IMR-90 (cell line): ENCODE measurements around the gene PAX9. TPM values are rescaled to one million over a fixed set of nuclear protein-coding genes. Genes with fewer than 3 reads are reported as not detected.

ENCODE experiments used
- ATAC-seq: fragments of 200-7000 bp; cut with Tn5 transposase; 2 replicates; pipeline ENCODE4 v1.9.1; 2020; ENCODE audit warnings: low read depth, mild to moderate bottlenecking, moderate library complexity
- BruUV-seq: library from RNA; stranded (reverse); fragments of 400-500 nt; replicated peaks from 2 replicates; lab custom pipeline; 2021; lab: Mats Ljungman, UMichigan
- CTCF ChIA-PET: fragments of 300-600 bp; formaldehyde crosslinking; extraction: SDS; loops from one replicate; lab custom pipeline; 2021; ENCODE audit warnings: antibody characterized with exemption; lab: Yijun Ruan, JAX
- POLR2A ChIA-PET: fragments of 300-600 bp; sonication (Branson Sonifier 250); formaldehyde crosslinking; loops from one replicate; lab custom pipeline; 2022; ENCODE audit warnings: antibody characterized with exemption; ENCODE audit not compliant: unreplicated experiment; lab: Charles Lee
- DNase-seq: peaks from one replicate; pipeline ENCODE4 v3.0.0; 2013
- H2AFZ ChIP-seq: replicated peaks from 2 replicates; pipeline ENCODE3; 2013; ENCODE audit warnings: low read length, mild to moderate bottlenecking; ENCODE audit not compliant: poor library complexity
- H2AK5ac ChIP-seq: 2 replicates; pipeline ENCODE4 v1.6.1; 2013; ENCODE audit warnings: low read depth, low read length, inconsistent platforms
- H2AK9ac ChIP-seq: replicated peaks from 2 replicates; pipeline ENCODE3; 2013; ENCODE audit warnings: mild to moderate bottlenecking, low read depth, low read length, moderate library complexity; ENCODE audit not compliant: poor library complexity
- H2BK120ac ChIP-seq: 2 replicates; pipeline ENCODE4 v1.6.1; 2013; ENCODE audit warnings: low read depth, low read length, inconsistent platforms
- H2BK15ac ChIP-seq: 3 replicates; pipeline ENCODE4 v1.6.1; 2013; ENCODE audit warnings: low read depth, low read length, inconsistent platforms
- H2BK20ac ChIP-seq: 2 replicates; pipeline ENCODE4 v1.6.1; 2013; ENCODE audit warnings: low read depth, mild to moderate bottlenecking, inconsistent platforms, low read length, moderate library complexity
- H2BK5ac ChIP-seq: 2 replicates; pipeline ENCODE4 v1.6.1; 2013; ENCODE audit warnings: mild to moderate bottlenecking, low read depth, low read length, inconsistent platforms; ENCODE audit not compliant: poor library complexity, severe bottlenecking
- H3K14ac ChIP-seq: replicated peaks from 2 replicates; pipeline ENCODE4 v1.6.1; 2013; ENCODE audit warnings: low read depth, low read length, inconsistent platforms
- H3K18ac ChIP-seq: 2 replicates; pipeline ENCODE4 v1.6.1; 2013; ENCODE audit warnings: low read depth, low read length, control low read depth
- H3K23ac ChIP-seq: 2 replicates; pipeline ENCODE4 v1.6.1; 2013; ENCODE audit warnings: low read depth, low read length, inconsistent platforms
- H3K27ac ChIP-seq: 2 replicates; pipeline ENCODE4 v1.5.1; 2013; ENCODE audit warnings: mild to moderate bottlenecking, control low read depth, low read length; ENCODE audit not compliant: insufficient read depth
- H3K27me3 ChIP-seq: 2 replicates; pipeline ENCODE4 v1.6.1; 2013; ENCODE audit warnings: low read length; ENCODE audit not compliant: control insufficient read depth, insufficient read depth
- H3K36me3 ChIP-seq: 2 replicates; pipeline ENCODE4 v1.6.1; 2013; ENCODE audit warnings: low read length, mixed read lengths; ENCODE audit not compliant: control insufficient read depth, insufficient read depth
- H3K4ac ChIP-seq: 2 replicates; pipeline ENCODE4 v1.6.1; 2013; ENCODE audit warnings: low read depth, low read length, inconsistent platforms
- H3K4me1 ChIP-seq: 2 replicates; pipeline ENCODE4 v1.6.1; 2013; ENCODE audit warnings: low read length, mixed read lengths; ENCODE audit not compliant: control insufficient read depth, insufficient read depth
- H3K4me2 ChIP-seq: 2 replicates; pipeline ENCODE4 v1.6.1; 2013; ENCODE audit warnings: low read depth, mild to moderate bottlenecking, control low read depth, low read length, moderate library complexity
- H3K4me3 ChIP-seq: 2 replicates; pipeline ENCODE4 v1.5.1; 2013; ENCODE audit warnings: low read depth, mild to moderate bottlenecking, control low read depth, low read length, moderate library complexity; ENCODE audit not compliant: insufficient read depth
- H3K56ac ChIP-seq: 2 replicates; pipeline ENCODE4 v1.6.1; 2013; ENCODE audit warnings: low read length, inconsistent platforms; ENCODE audit not compliant: insufficient read depth; ENCODE audit errors: extremely low read depth
- H3K79me1 ChIP-seq, 2 experiments: 2 replicates each; pipeline ENCODE4 v1.6.1; 2013; ENCODE audit warnings: low read length in 2 of 2, inconsistent platforms in 1 of 2, low read depth in 1 of 2
- H3K9ac ChIP-seq: 2 replicates; pipeline ENCODE4 v1.6.1; 2013; ENCODE audit warnings: low read depth, low read length, control low read depth
- H3K9me1 ChIP-seq: 2 replicates; pipeline ENCODE4 v1.6.1; 2013; ENCODE audit warnings: low read length, inconsistent platforms; ENCODE audit not compliant: insufficient read depth
- H3K9me3 ChIP-seq: 2 replicates; pipeline ENCODE4 v1.6.1; 2013; ENCODE audit warnings: low read length; ENCODE audit not compliant: control insufficient read depth, insufficient read depth
- H4K20me1 ChIP-seq: 2 replicates; pipeline ENCODE4 v1.6.1; 2013; ENCODE audit warnings: low read length, inconsistent platforms; ENCODE audit not compliant: insufficient read depth
- H4K5ac ChIP-seq: 2 replicates; pipeline ENCODE4 v1.6.1; 2013; ENCODE audit warnings: mild to moderate bottlenecking, low read depth, low read length, control low read depth
- H4K8ac ChIP-seq, 2 experiments: 2 replicates each; pipeline ENCODE4 v1.6.1; 2013; ENCODE audit warnings: low read depth in 2 of 2, low read length in 2 of 2, control low read depth in 1 of 2, inconsistent platforms in 1 of 2
- H4K91ac ChIP-seq: 2 replicates; pipeline ENCODE4 v1.6.1; 2013; ENCODE audit warnings: low read depth, low read length, inconsistent platforms; ENCODE audit not compliant: insufficient read depth
- CEBPB ChIP-seq: IDR thresholded peaks from 2 replicates; pipeline ENCODE4 v1.6.1; 2012; ENCODE audit warnings: low read depth, low read length, improper control_type of control experiment
- CHD1 ChIP-seq: IDR thresholded peaks from 2 replicates; pipeline ENCODE4 v1.6.1; 2012; ENCODE audit warnings: low read depth, low read length, improper control_type of control experiment
- ELK1 ChIP-seq: fragments of 150-350 bp; IDR thresholded peaks from 2 replicates; pipeline ENCODE4 v1.6.1; 2016; ENCODE audit warnings: low read depth, mild to moderate bottlenecking, low read length, moderate library complexity, borderline replicate concordance
- FOS ChIP-seq: fragments of 150-350 bp; IDR thresholded peaks from 2 replicates; pipeline ENCODE4 v1.6.1; 2016; ENCODE audit warnings: low read depth, low read length
- MAFK ChIP-seq: IDR thresholded peaks from 2 replicates; pipeline ENCODE4 v1.6.1; 2012; ENCODE audit warnings: low read depth, low read length, improper control_type of control experiment
- MXI1 ChIP-seq: IDR thresholded peaks from 2 replicates; pipeline ENCODE4 v1.6.1; 2012; ENCODE audit warnings: low read depth, mild to moderate bottlenecking, low read length, moderate library complexity, borderline replicate concordance
- NFE2L2 ChIP-seq: fragments of 150-350 bp; IDR thresholded peaks from 2 replicates; pipeline ENCODE4 v1.6.1; 2016; ENCODE audit warnings: low read depth, mild to moderate bottlenecking, low read length
- RCOR1 ChIP-seq: IDR thresholded peaks from 2 replicates; pipeline ENCODE4 v1.6.1; 2012; ENCODE audit warnings: mild to moderate bottlenecking, low read length, improper control_type of control experiment; ENCODE audit not compliant: insufficient replicate concordance
- RFX5 ChIP-seq: IDR thresholded peaks from 2 replicates; pipeline ENCODE4 v1.8.0; 2012; ENCODE audit warnings: low read depth, mild to moderate bottlenecking, low read length, moderate library complexity
- SMC3 ChIP-seq: fragments of 150-350 bp; IDR thresholded peaks from 2 replicates; pipeline ENCODE4 v1.6.1; 2016; ENCODE audit warnings: low read depth, mild to moderate bottlenecking, antibody characterized with exemption, low read length, moderate library complexity
- WGBS, 2 experiments: methylation state at CpG; one replicate each; pipeline versions ENCODE4 v1.1.5 to v1.1.7; 2013; ENCODE audit warnings: missing lambda C conversion rate in 2 of 2; ENCODE audit not compliant: insufficient read length in 1 of 2; ENCODE audit errors: extremely low coverage in 2 of 2; 5-methylcytosine and 5-hydroxymethylcytosine counted together
- dilution Hi-C: fragments of 300-500 bp; cut with HindIII; formaldehyde crosslinking; loops from one replicate; pipeline ENCODE4 v1.14.3; 2018; ENCODE audit warnings: low sequenced_read_pairs; ENCODE audit not compliant: unreplicated experiment
- in situ Hi-C: fragments of 300-500 bp; cut with MboI; formaldehyde crosslinking; loops from 3 replicates; pipeline ENCODE4 v1.14.3; 2019; ENCODE audit warnings: low sequenced_read_pairs, inconsistent platforms, mixed read lengths
- intact Hi-C: fragments of 100-400 bp; cut with micrococcal nuclease; formaldehyde crosslinking; loops from 2 replicates; pipeline ENCODE4 v1.10.0; 2022
- polyA plus RNA-seq, 3 experiments: library from polyadenylated mRNA; depleted of rRNA; stranded (reverse); fragments of >200 nt; gene quantifications; 2 replicates each; pipeline ENCODE4 v1.2.3, GENCODE V29; 2012; ENCODE audit warnings: low replicate concordance in 1 of 3
- total RNA-seq: library from RNA; depleted of rRNA; stranded (reverse); fragments of >200 nt; gene quantifications from 2 replicates; pipeline ENCODE4 v1.2.3, GENCODE V29; 2012
- TF ChIP-seq, protein P1 (sequence below): fragments of 150-350 bp; IDR thresholded peaks from 2 replicates; pipeline ENCODE4 v1.6.1; 2017; ENCODE audit warnings: mild to moderate bottlenecking, antibody characterized with exemption, low read length, low read depth

Gene PAX9
- total and polyA plus RNA-seq, 2 of the 4 experiments (the other 2 are of a cell fraction) = not detected

GRCh38 chr14:36660736-36661505 is 739 bp upstream of the PAX9 start:
- in situ Hi-C loops = no loop called here
- H3K4ac ChIP-seq = no peak overlapping the region
- H3K9ac ChIP-seq = no peak overlapping the region
- intact Hi-C loops = no loop called here
- H2BK120ac ChIP-seq = no peak overlapping the region
- no TSS peak for BruUV-seq
- DNase-seq (no peak), ATAC-seq (no peak)
- ChIA-PET CTCF (no interaction called here), POLR2A (no interaction called here)
- 2% methylated on average over 16 of the region's 35 CpGs; no CpG with 5 or more reads in 1 of the 2 experiments for WGBS, 2 experiments
- H3K4me1 ChIP-seq = peaks cover 7% of the 10 kb centered on the region; the same call in 1 of the 2 replicates
- H3K79me1 ChIP-seq = no peaks in the 10 kb centered on the region
- H2AFZ ChIP-seq = peak overlapping the region; percentile 13
- no peak overlapping the region for H4K8ac ChIP-seq
- H4K5ac ChIP-seq = no peak overlapping the region
- no peak overlapping the region for H3K18ac ChIP-seq
- H3K27me3 ChIP-seq = peaks cover 93% of the 10 kb centered on the region
- no peaks in the 10 kb centered on the region; the same call in 1 of the 2 replicates for H4K20me1 ChIP-seq
- H3K4me2 ChIP-seq = peak overlapping the region; percentile 84; the same call in 1 of the 2 replicates
- H2BK5ac ChIP-seq = no peak overlapping the region
- no peaks in the 10 kb centered on the region for H3K9me1 ChIP-seq
- no peak overlapping the region for H3K56ac ChIP-seq
- H2AK9ac ChIP-seq = no peak overlapping the region
- no peak overlapping the region for H4K91ac ChIP-seq
- no peak for TF ChIP-seq RFX5
- no peak for TF ChIP-seq MXI1
- TF ChIP-seq CHD1 = no peak
- no peak for TF ChIP-seq NFE2L2
- TF ChIP-seq, protein P1, sequence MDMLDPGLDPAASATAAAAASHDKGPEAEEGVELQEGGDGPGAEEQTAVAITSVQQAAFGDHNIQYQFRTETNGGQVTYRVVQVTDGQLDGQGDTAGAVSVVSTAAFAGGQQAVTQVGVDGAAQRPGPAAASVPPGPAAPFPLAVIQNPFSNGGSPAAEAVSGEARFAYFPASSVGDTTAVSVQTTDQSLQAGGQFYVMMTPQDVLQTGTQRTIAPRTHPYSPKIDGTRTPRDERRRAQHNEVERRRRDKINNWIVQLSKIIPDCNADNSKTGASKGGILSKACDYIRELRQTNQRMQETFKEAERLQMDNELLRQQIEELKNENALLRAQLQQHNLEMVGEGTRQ = no peak
- no peak for TF ChIP-seq ELK1
- no peak for TF ChIP-seq FOS
- TF ChIP-seq MAFK = no peak
- no peak for TF ChIP-seq RCOR1
- TF ChIP-seq SMC3 = no peak
- no peak for TF ChIP-seq CEBPB
- H3K23ac ChIP-seq = no peak overlapping the region
- H3K9me3 ChIP-seq = peaks cover 11% of the 10 kb centered on the region; the same call in 1 of the 2 replicates
- no peak overlapping the region for H3K4me3 ChIP-seq
- no peak overlapping the region for H2BK20ac ChIP-seq
- no peak overlapping the region for H2BK15ac ChIP-seq
- H3K36me3 ChIP-seq = no peaks in the 10 kb centered on the region
- no peak overlapping the region for H2AK5ac ChIP-seq
- H3K14ac ChIP-seq = no peak overlapping the region
- dilution Hi-C loops = no loop called here
- no peak overlapping the region for H3K27ac ChIP-seq
